HepG2 (cell line): ENCODE results near the gene PCYT2. TPM values are rescaled to one million over a fixed set of nuclear protein-coding genes. Genes with fewer than 3 reads are reported as not detected.
A peak's percentile ranks its signal among the peaks of the same experiment; 100 is the strongest.

Experiments used
- AGO2 ChIP-seq: fragments of 200-400 bp; formaldehyde crosslinking; optimal IDR thresholded peaks from 2 replicates; pipeline ENCODE3; 2017; ENCODE audit warnings: mild to moderate bottlenecking, low read depth, low read length, moderate library complexity
- FOXJ3 ChIP-seq: sonication (generic); formaldehyde crosslinking; IDR thresholded peaks from 2 replicates; pipeline ENCODE4 v1.4.0; 2020; ENCODE audit warnings: missing genetic modification reagents, mild to moderate bottlenecking, borderline replicate concordance
- GABPB1 ChIP-seq: IDR thresholded peaks from 2 replicates; pipeline ENCODE4 v1.6.1; 2016; ENCODE audit warnings: mild to moderate bottlenecking, missing genetic modification reagents, moderate library complexity, missing compliant biosample characterization
- HOXA5 ChIP-seq: sonication (generic); formaldehyde crosslinking; IDR thresholded peaks from 2 replicates; pipeline ENCODE4 v1.4.0; 2020; ENCODE audit warnings: missing genetic modification reagents
- KAT2B ChIP-seq: fragments of 150-350 bp; IDR thresholded peaks from 2 replicates; pipeline ENCODE4 v1.6.1; 2014; ENCODE audit warnings: low read depth, low read length, borderline replicate concordance
- NRL ChIP-seq: sonication (generic); formaldehyde crosslinking; IDR thresholded peaks from 2 replicates; pipeline ENCODE4 v1.5.0; 2020; ENCODE audit warnings: missing genetic modification reagents, mild to moderate bottlenecking, moderate library complexity, borderline replicate concordance
- PRPF4 ChIP-seq: fragments of 200-400 bp; formaldehyde crosslinking; IDR thresholded peaks from 2 replicates; pipeline ENCODE4 v1.6.1; 2016; ENCODE audit warnings: low read length, low read depth; ENCODE audit not compliant: poor library complexity, severe bottlenecking
- RBFOX2 ChIP-seq: fragments of 200-400 bp; formaldehyde crosslinking; IDR thresholded peaks from 2 replicates; pipeline ENCODE4 v1.6.1; 2017; ENCODE audit warnings: low read depth, mild to moderate bottlenecking, low read length
- ZKSCAN1 ChIP-seq: fragments of 150-350 bp; IDR thresholded peaks from 2 replicates; pipeline ENCODE4 v1.6.1; 2014; ENCODE audit warnings: low read length
- ZNF263 ChIP-seq: sonication (generic); formaldehyde crosslinking; IDR thresholded peaks from 2 replicates; pipeline ENCODE4 v1.4.0; 2020; ENCODE audit warnings: missing genetic modification reagents
- ZNF589 ChIP-seq: sonication (generic); formaldehyde crosslinking; conservative IDR thresholded peaks from 2 replicates; pipeline ENCODE4 v1.8.0; 2022; ENCODE audit warnings: mild to moderate bottlenecking, moderate library complexity, missing genetic modification reagents
- ZNF766 ChIP-seq: sonication (generic); formaldehyde crosslinking; IDR thresholded peaks from 2 replicates; pipeline ENCODE4 v1.5.0; 2020; ENCODE audit warnings: missing genetic modification reagents, borderline replicate concordance
- ZNF768 ChIP-seq: sonication (generic); formaldehyde crosslinking; IDR thresholded peaks from 2 replicates; pipeline ENCODE4 v1.4.0; 2020; ENCODE audit warnings: missing genetic modification reagents
- polyA plus RNA-seq, 8 experiments: library from polyadenylated mRNA; depleted of rRNA in 3 of 8; stranded (reverse) in 7 of 8; unstranded in 1 of 8; fragments of >200 nt; fragmentation: Illumina TruSeq in 4 of 8; extraction: Trizol in 4 of 8; gene quantifications; 2 replicates each; pipeline versions ENCODE4 v1.2.1 to v1.2.3, GENCODE V29; 2011 to 2016; ENCODE audit warnings: low read depth in 4 of 8, missing spikeins in 1 of 8, mixed read lengths in 1 of 8; ENCODE audit not compliant: insufficient read depth in 1 of 8
- total RNA-seq, 5 experiments: library from RNA; depleted of rRNA; stranded (reverse); fragments of >200 nt; fragmentation: Illumina TruSeq; extraction: Trizol; gene quantifications; 2 replicates each; pipeline ENCODE4 v1.2.3, GENCODE V29; 2016; ENCODE audit warnings: low read depth in 1 of 5
- TF ChIP-seq, protein P1 (sequence below): sonication (generic); formaldehyde crosslinking; IDR thresholded peaks from 2 replicates; pipeline ENCODE4 v1.5.1; 2020; ENCODE audit warnings: mild to moderate bottlenecking, missing genetic modification reagents, moderate library complexity
- TF ChIP-seq, protein P2 (sequence below): sonication (generic); formaldehyde crosslinking; IDR thresholded peaks from 2 replicates; pipeline ENCODE4 v1.8.0; 2022; ENCODE audit warnings: missing genetic modification reagents, mild to moderate bottlenecking, moderate library complexity, borderline replicate concordance
- TF ChIP-seq, protein P3 (sequence below): sonication (generic); formaldehyde crosslinking; IDR thresholded peaks from 2 replicates; pipeline ENCODE4 v1.8.0; 2022; ENCODE audit warnings: mild to moderate bottlenecking, missing genetic modification reagents
- TF ChIP-seq, protein P4 (sequence below): sonication (generic); formaldehyde crosslinking; IDR thresholded peaks from 2 replicates; pipeline ENCODE4 v1.8.0; 2022; ENCODE audit warnings: mild to moderate bottlenecking, missing genetic modification reagents; ENCODE audit not compliant: insufficient replicate concordance
- TF ChIP-seq, protein P5 (sequence below): sonication (generic); formaldehyde crosslinking; conservative IDR thresholded peaks from 2 replicates; pipeline ENCODE4 v1.8.1; 2023; ENCODE audit warnings: missing genetic modification reagents

PCYT2 gene
- total and polyA plus RNA-seq, 2 of the 13 experiments (the other 11 are each of a cell fraction or from before 2014, with no cell fraction given) = 147 to 297 TPM

DNA sequence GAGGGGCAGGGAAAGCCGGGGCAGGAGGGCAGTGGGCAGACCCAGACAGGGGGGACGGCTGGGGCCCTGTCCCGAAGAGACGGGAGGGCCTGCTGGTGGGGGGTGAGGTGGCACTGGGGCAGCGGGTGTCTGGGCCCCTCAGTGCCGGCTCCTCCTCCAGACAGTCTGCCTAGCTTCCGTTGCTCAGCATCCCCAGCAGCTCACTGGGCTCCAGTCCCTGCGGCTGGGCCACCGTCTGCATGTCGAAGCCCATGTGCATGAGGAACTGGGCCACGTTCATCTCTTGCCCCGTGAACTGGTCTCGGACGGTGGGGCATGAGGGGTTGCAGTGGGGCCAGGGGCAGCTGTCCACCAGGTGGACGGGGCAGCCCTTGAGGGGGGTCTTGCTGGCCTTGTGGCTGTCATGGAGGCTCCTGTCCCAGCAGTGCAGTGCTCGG is 41.6 kb upstream of the PCYT2 start (continued):
- TF ChIP-seq, protein P1, sequence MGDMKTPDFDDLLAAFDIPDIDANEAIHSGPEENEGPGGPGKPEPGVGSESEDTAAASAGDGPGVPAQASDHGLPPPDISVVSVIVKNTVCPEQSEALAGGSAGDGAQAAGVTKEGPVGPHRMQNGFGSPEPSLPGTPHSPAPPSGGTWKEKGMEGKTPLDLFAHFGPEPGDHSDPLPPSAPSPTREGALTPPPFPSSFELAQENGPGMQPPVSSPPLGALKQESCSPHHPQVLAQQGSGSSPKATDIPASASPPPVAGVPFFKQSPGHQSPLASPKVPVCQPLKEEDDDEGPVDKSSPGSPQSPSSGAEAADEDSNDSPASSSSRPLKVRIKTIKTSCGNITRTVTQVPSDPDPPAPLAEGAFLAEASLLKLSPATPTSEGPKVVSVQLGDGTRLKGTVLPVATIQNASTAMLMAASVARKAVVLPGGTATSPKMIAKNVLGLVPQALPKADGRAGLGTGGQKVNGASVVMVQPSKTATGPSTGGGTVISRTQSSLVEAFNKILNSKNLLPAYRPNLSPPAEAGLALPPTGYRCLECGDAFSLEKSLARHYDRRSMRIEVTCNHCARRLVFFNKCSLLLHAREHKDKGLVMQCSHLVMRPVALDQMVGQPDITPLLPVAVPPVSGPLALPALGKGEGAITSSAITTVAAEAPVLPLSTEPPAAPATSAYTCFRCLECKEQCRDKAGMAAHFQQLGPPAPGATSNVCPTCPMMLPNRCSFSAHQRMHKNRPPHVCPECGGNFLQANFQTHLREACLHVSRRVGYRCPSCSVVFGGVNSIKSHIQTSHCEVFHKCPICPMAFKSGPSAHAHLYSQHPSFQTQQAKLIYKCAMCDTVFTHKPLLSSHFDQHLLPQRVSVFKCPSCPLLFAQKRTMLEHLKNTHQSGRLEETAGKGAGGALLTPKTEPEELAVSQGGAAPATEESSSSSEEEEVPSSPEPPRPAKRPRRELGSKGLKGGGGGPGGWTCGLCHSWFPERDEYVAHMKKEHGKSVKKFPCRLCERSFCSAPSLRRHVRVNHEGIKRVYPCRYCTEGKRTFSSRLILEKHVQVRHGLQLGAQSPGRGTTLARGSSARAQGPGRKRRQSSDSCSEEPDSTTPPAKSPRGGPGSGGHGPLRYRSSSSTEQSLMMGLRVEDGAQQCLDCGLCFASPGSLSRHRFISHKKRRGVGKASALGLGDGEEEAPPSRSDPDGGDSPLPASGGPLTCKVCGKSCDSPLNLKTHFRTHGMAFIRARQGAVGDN (CRISPR knock-in tag) = peak; percentile 39
- TF ChIP-seq HOXA5 (CRISPR knock-in tag) = peak; percentile 47; the same call in 1 of the 2 replicates
- TF ChIP-seq, protein P2, sequence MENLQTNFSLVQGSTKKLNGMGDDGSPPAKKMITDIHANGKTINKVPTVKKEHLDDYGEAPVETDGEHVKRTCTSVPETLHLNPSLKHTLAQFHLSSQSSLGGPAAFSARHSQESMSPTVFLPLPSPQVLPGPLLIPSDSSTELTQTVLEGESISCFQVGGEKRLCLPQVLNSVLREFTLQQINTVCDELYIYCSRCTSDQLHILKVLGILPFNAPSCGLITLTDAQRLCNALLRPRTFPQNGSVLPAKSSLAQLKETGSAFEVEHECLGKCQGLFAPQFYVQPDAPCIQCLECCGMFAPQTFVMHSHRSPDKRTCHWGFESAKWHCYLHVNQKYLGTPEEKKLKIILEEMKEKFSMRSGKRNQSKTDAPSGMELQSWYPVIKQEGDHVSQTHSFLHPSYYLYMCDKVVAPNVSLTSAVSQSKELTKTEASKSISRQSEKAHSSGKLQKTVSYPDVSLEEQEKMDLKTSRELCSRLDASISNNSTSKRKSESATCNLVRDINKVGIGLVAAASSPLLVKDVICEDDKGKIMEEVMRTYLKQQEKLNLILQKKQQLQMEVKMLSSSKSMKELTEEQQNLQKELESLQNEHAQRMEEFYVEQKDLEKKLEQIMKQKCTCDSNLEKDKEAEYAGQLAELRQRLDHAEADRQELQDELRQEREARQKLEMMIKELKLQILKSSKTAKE (CRISPR knock-in tag) = 0 out of 2 replicates have a peak, but pooled peaks have one; percentile 33
- TF ChIP-seq AGO2 = peak; percentile 100
- TF ChIP-seq, protein P3, sequence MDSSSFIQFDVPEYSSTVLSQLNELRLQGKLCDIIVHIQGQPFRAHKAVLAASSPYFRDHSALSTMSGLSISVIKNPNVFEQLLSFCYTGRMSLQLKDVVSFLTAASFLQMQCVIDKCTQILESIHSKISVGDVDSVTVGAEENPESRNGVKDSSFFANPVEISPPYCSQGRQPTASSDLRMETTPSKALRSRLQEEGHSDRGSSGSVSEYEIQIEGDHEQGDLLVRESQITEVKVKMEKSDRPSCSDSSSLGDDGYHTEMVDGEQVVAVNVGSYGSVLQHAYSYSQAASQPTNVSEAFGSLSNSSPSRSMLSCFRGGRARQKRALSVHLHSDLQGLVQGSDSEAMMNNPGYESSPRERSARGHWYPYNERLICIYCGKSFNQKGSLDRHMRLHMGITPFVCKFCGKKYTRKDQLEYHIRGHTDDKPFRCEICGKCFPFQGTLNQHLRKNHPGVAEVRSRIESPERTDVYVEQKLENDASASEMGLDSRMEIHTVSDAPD (CRISPR knock-in tag) = no peak
- 0 out of 2 replicates have a peak, but pooled peaks have one; percentile 1 for TF ChIP-seq ZNF263 (CRISPR knock-in tag)
- TF ChIP-seq, protein P4, sequence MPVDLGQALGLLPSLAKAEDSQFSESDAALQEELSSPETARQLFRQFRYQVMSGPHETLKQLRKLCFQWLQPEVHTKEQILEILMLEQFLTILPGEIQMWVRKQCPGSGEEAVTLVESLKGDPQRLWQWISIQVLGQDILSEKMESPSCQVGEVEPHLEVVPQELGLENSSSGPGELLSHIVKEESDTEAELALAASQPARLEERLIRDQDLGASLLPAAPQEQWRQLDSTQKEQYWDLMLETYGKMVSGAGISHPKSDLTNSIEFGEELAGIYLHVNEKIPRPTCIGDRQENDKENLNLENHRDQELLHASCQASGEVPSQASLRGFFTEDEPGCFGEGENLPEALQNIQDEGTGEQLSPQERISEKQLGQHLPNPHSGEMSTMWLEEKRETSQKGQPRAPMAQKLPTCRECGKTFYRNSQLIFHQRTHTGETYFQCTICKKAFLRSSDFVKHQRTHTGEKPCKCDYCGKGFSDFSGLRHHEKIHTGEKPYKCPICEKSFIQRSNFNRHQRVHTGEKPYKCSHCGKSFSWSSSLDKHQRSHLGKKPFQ = no peak
- TF ChIP-seq, protein P5, sequence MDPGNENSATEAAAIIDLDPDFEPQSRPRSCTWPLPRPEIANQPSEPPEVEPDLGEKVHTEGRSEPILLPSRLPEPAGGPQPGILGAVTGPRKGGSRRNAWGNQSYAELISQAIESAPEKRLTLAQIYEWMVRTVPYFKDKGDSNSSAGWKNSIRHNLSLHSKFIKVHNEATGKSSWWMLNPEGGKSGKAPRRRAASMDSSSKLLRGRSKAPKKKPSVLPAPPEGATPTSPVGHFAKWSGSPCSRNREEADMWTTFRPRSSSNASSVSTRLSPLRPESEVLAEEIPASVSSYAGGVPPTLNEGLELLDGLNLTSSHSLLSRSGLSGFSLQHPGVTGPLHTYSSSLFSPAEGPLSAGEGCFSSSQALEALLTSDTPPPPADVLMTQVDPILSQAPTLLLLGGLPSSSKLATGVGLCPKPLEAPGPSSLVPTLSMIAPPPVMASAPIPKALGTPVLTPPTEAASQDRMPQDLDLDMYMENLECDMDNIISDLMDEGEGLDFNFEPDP (CRISPR knock-in tag) = no peak
- peak; percentile 95 for TF ChIP-seq RBFOX2
- TF ChIP-seq ZNF768 = peak; percentile 52; the same call in 1 of the 2 replicates
- TF ChIP-seq GABPB1 = peak; percentile 32; the same call in 1 of the 2 replicates
- TF ChIP-seq ZNF589 (CRISPR knock-in tag) = 0 out of 2 replicates have a peak, but pooled peaks have one; percentile 18
- no peak for TF ChIP-seq FOXJ3 (CRISPR knock-in tag)
- TF ChIP-seq ZKSCAN1 = no peak
- peak; percentile 73; the same call in 1 of the 2 replicates for TF ChIP-seq NRL (CRISPR knock-in tag)
- TF ChIP-seq PRPF4 = peak; percentile 65
- TF ChIP-seq ZNF766 (CRISPR knock-in tag) = 0 out of 2 replicates have a peak, but pooled peaks have one; percentile 22
- TF ChIP-seq KAT2B = no peak
